Activated T-cell treated with anti-CD3 and anti-CD28 coated beads, Interleukin-2, amount 50 U/mL, for 24 hours (primary cell): Measurements from ENCODE around the gene KHSRP.

Source experiments
- DNase-seq: peaks from one replicate; pipeline ENCODE4 v3.0.0-alpha.2; 2020
- H3K27ac Mint-ChIP-seq: 2 replicates; pipeline ENCODE4 v1.8.0; 2020; ENCODE audit warnings: mild to moderate bottlenecking, mixed read lengths
- H3K27me3 Mint-ChIP-seq: 2 replicates; pipeline ENCODE4 v1.8.0; 2020; ENCODE audit warnings: mixed read lengths
- H3K36me3 Mint-ChIP-seq: 2 replicates; pipeline ENCODE4 v1.8.0; 2020; ENCODE audit warnings: low read depth, mixed read lengths
- H3K4me1 Mint-ChIP-seq: 2 replicates; pipeline ENCODE4 v1.8.0; 2020; ENCODE audit warnings: low read depth, mixed read lengths
- H3K4me3 Mint-ChIP-seq: 2 replicates; pipeline ENCODE4 v1.8.0; 2020; ENCODE audit warnings: mild to moderate bottlenecking, moderate library complexity, mixed read lengths
- H3K9me3 Mint-ChIP-seq: 2 replicates; pipeline ENCODE4 v1.8.0; 2020; ENCODE audit warnings: mixed read lengths

The KHSRP gene

GRCh38 chr19:6393983-6394412 is 30.6 kb downstream of the KHSRP start:
- no peak for DNase-seq
- H3K36me3 Mint-ChIP-seq = peaks cover 38% of the 10 kb centered on the region
- H3K4me1 Mint-ChIP-seq = peaks cover 30% of the 10 kb centered on the region
- H3K9me3 Mint-ChIP-seq = no peaks in the 10 kb centered on the region
- H3K27ac Mint-ChIP-seq = peak overlapping the region; percentile 99
- H3K27me3 Mint-ChIP-seq = no peaks in the 10 kb centered on the region
- H3K4me3 Mint-ChIP-seq = peak overlapping the region; percentile 98

- DNase-seq = peak; percentile 95
- Mint-ChIP-seq H3K4me3 (peak within 1 kb of the TSS; percentile 98), H3K36me3 (peaks cover 45% of the 10 kb centered on the region), H3K9me3 (no peaks in the 10 kb centered on the region), H3K27me3 (no peaks in the 10 kb centered on the region), H3K4me1 (peaks cover 32% of the 10 kb centered on the region), H3K27ac (peak within 1 kb of the TSS; percentile 99)
These were observed 31.3 kb downstream of the KHSRP start, which contains the start of gene GTF2F1 for GRCh38 chr19:6393074-6393982. Gene GTF2F1, minus strand, starts transcription at chr19:6393164. Its CDS starts 169 bp downstream, at chr19:6392995.

- peak overlapping the region; percentile 98 for H3K4me3 Mint-ChIP-seq
- H3K36me3 Mint-ChIP-seq = peaks cover 54% of the 10 kb centered on the region
- no peaks in the 10 kb centered on the region for H3K9me3 Mint-ChIP-seq
- DNase-seq = no peak
- peaks cover 33% of the 10 kb centered on the region for H3K4me1 Mint-ChIP-seq
- H3K27me3 Mint-ChIP-seq = no peaks in the 10 kb centered on the region
- peak overlapping the region; percentile 99 for H3K27ac Mint-ChIP-seq
These were observed 32.2 kb downstream of the KHSRP start for GRCh38 chr19:6392221-6393073.

- Mint-ChIP-seq H3K4me1 (peaks cover 16% of the 10 kb centered on the region), H3K27ac (no peak overlapping the region), H3K27me3 (no peaks in the 10 kb centered on the region), H3K36me3 (peaks cover 89% of the 10 kb centered on the region), H3K9me3 (no peaks in the 10 kb centered on the region), H3K4me3 (no peak overlapping the region)
- no peak for DNase-seq
These were observed 37.2 kb downstream of the KHSRP start for GRCh38 chr19:6387372-6387771.

- no peaks in the 10 kb centered on the region for H3K27me3 Mint-ChIP-seq
- H3K9me3 Mint-ChIP-seq = no peaks in the 10 kb centered on the region
- H3K4me3 Mint-ChIP-seq = no peak overlapping the region
- H3K27ac Mint-ChIP-seq = no peak overlapping the region
- no peak for DNase-seq
- H3K36me3 Mint-ChIP-seq = peaks cover 91% of the 10 kb centered on the region
- H3K4me1 Mint-ChIP-seq = peaks cover 3% of the 10 kb centered on the region
These were observed 40.2 kb downstream of the KHSRP start for GRCh38 chr19:6384381-6384780.

GRCh38 chr19:6383188-6383587 is 41.4 kb downstream of the KHSRP start:
- H3K4me1 Mint-ChIP-seq = peaks cover under 1% of the 10 kb centered on the region
- H3K27ac Mint-ChIP-seq = no peak overlapping the region
- H3K36me3 Mint-ChIP-seq = peaks cover 92% of the 10 kb centered on the region
- no peak for DNase-seq
- no peak overlapping the region for H3K4me3 Mint-ChIP-seq
- no peaks in the 10 kb centered on the region for H3K9me3 Mint-ChIP-seq
- no peaks in the 10 kb centered on the region for H3K27me3 Mint-ChIP-seq

GRCh38 chr19:6381030-6381750 is 43.4 kb downstream of the KHSRP start:
- Mint-ChIP-seq H3K27ac (no peak overlapping the region), H3K36me3 (peaks cover 82% of the 10 kb centered on the region), H3K9me3 (no peaks in the 10 kb centered on the region), H3K4me3 (no peak overlapping the region), H3K4me1 (no peaks in the 10 kb centered on the region), H3K27me3 (no peaks in the 10 kb centered on the region)
- no peak for DNase-seq

- no peak for DNase-seq
- Mint-ChIP-seq H3K27ac (no peak overlapping the region), H3K4me3 (no peak overlapping the region), H3K9me3 (no peaks in the 10 kb centered on the region), H3K4me1 (no peaks in the 10 kb centered on the region), H3K27me3 (no peaks in the 10 kb centered on the region), H3K36me3 (peaks cover 70% of the 10 kb centered on the region)
These were observed 44.9 kb downstream of the KHSRP start for GRCh38 chr19:6379744-6380143.

GRCh38 chr19:6378486-6378885 is 46.1 kb downstream of the KHSRP start:
- H3K9me3 Mint-ChIP-seq = no peaks in the 10 kb centered on the region
- no peak overlapping the region for H3K27ac Mint-ChIP-seq
- H3K27me3 Mint-ChIP-seq = no peaks in the 10 kb centered on the region
- H3K4me3 Mint-ChIP-seq = no peak overlapping the region
- peaks cover 4% of the 10 kb centered on the region for H3K4me1 Mint-ChIP-seq
- no peak for DNase-seq
- H3K36me3 Mint-ChIP-seq = peaks cover 61% of the 10 kb centered on the region

GRCh38 chr19:6378041-6378440 is 46.6 kb downstream of the KHSRP start:
- DNase-seq = no peak
- H3K27me3 Mint-ChIP-seq = no peaks in the 10 kb centered on the region
- H3K27ac Mint-ChIP-seq = no peak overlapping the region
- H3K9me3 Mint-ChIP-seq = no peaks in the 10 kb centered on the region
- H3K36me3 Mint-ChIP-seq = peaks cover 57% of the 10 kb centered on the region
- no peak overlapping the region for H3K4me3 Mint-ChIP-seq
- peaks cover 6% of the 10 kb centered on the region for H3K4me1 Mint-ChIP-seq

- peaks cover 44% of the 10 kb centered on the region for H3K36me3 Mint-ChIP-seq
- no peak overlapping the region for H3K4me3 Mint-ChIP-seq
- H3K4me1 Mint-ChIP-seq = peaks cover 10% of the 10 kb centered on the region
- H3K27me3 Mint-ChIP-seq = no peaks in the 10 kb centered on the region
- peak overlapping the region; percentile 22 for H3K27ac Mint-ChIP-seq
- no peak for DNase-seq
- no peaks in the 10 kb centered on the region for H3K9me3 Mint-ChIP-seq
These were observed 48.0 kb downstream of the KHSRP start for GRCh38 chr19:6376512-6377190.

GRCh38 chr19:6375411-6376010 is 49.1 kb downstream of the KHSRP start, which contains the start of gene PSPN:
Gene PSPN, minus strand, starts transcription at chr19:6375933. Its CDS starts 84 bp downstream, at chr19:6375849.
- Mint-ChIP-seq H3K4me1 (peaks cover 10% of the 10 kb centered on the region), H3K36me3 (peaks cover 33% of the 10 kb centered on the region), H3K9me3 (no peaks in the 10 kb centered on the region), H3K4me3 (no peak within 1 kb of the TSS), H3K27me3 (no peaks in the 10 kb centered on the region), H3K27ac (peak within 1 kb of the TSS; percentile 22)
- no peak for DNase-seq

- H3K36me3 Mint-ChIP-seq = peaks cover 30% of the 10 kb centered on the region
- no peak overlapping the region for H3K4me3 Mint-ChIP-seq
These were observed 49.8 kb downstream of the KHSRP start for GRCh38 chr19:6374711-6375410.

More at GRCh38 chr19:6374711-6375410, 49.8 kb downstream of the KHSRP start:
- no peaks in the 10 kb centered on the region for H3K27me3 Mint-ChIP-seq
- no peak for DNase-seq
- no peak overlapping the region for H3K27ac Mint-ChIP-seq
- peaks cover 11% of the 10 kb centered on the region for H3K4me1 Mint-ChIP-seq
- no peaks in the 10 kb centered on the region for H3K9me3 Mint-ChIP-seq
